ENCODE data around the gene ISL1. TPM values are rescaled to one million over a fixed set of nuclear protein-coding genes. Genes with fewer than 3 reads are reported as not detected.

Gene ISL1
- total and polyA plus RNA-seq, 2 of the 4 experiments (the other 2 are of a cell fraction): under 0.01 TPM; not detected in 1

DNA sequence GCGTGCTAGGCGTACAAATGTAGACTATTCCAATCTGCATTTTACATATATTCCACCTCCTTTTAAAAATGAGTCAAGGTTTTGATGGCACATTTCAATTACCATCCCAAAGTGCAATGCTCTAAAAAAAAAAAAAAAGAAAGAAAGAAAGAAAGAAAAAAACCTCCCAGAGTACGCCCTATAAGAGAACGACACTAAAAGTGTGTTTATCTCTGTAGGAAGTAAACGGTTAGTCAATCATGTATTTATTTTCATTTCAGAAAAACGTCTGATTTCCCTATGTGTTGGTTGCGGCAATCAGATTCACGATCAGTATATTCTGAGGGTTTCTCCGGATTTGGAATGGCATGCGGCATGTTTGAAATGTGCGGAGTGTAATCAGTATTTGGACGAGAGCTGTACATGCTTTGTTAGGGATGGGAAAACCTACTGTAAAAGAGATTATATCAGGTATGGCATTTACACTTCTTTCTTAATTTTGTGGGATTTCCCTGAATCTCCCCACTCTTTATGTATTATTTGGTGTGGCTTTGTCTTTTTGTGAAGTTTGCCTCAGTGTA lies 1.1 kb downstream of the ISL1 start:
- POLR2A ChIA-PET (ENCODE audit: unreplicated experiment): no interaction called here

More for the DNA sequence above, 1.1 kb downstream of the ISL1 start:
- Histone ChIP-seq H4K91ac (ENCODE audit: insufficient read depth, low read depth, low read length) (no peak overlapping the region), H2BK15ac (ENCODE audit: low read depth, low read length) (no peak overlapping the region), H4K8ac (ENCODE audit: low read depth in 2 of 2, low read length in 2 of 2) (no peak overlapping the region), H3K4me3 (ENCODE audit: insufficient read depth, low read depth, low read length) (no peak overlapping the region), H3K9me3 (ENCODE audit: control insufficient read depth, insufficient read depth, low read length) (no peaks in the 10 kb centered on the region), H3K4ac (ENCODE audit: low read depth, low read length) (no peak overlapping the region), H3K18ac (ENCODE audit: low read depth, low read length) (no peak overlapping the region), H3K4me2 (ENCODE audit: low read depth, low read length) (no peak overlapping the region), H3K56ac (ENCODE audit: extremely low read depth, insufficient read depth, low read length) (no peak overlapping the region), H3K9ac (ENCODE audit: low read depth, low read length) (no peak overlapping the region), H3K36me3 (ENCODE audit: control insufficient read depth, insufficient read depth, low read length) (no peaks in the 10 kb centered on the region), H3K27me3 (ENCODE audit: control insufficient read depth, insufficient read depth, low read length) (peaks cover 52% of the 10 kb centered on the region), H4K20me1 (ENCODE audit: insufficient read depth, low read length) (no peaks in the 10 kb centered on the region), H2BK120ac (ENCODE audit: low read depth, low read length) (no peak overlapping the region), H2AFZ (replicated peaks; ENCODE audit: low read length, poor library complexity) (no peak overlapping the region), H4K5ac (ENCODE audit: low read depth, low read length) (no peak overlapping the region), H3K79me1 (ENCODE audit: low read depth in 1 of 2, low read length in 2 of 2) (no peaks in the 10 kb centered on the region), H2AK5ac (ENCODE audit: low read depth, low read length) (no peak overlapping the region), H3K23ac (ENCODE audit: low read depth, low read length) (no peak overlapping the region), H2BK5ac (ENCODE audit: low read depth, low read length, poor library complexity, severe bottlenecking) (no peak overlapping the region), H2AK9ac (replicated peaks; ENCODE audit: low read depth, low read length, poor library complexity) (no peak overlapping the region), H3K14ac (replicated peaks; ENCODE audit: low read depth, low read length) (no peak overlapping the region), H3K9me1 (ENCODE audit: insufficient read depth, low read length) (no peaks in the 10 kb centered on the region), H3K27ac (ENCODE audit: insufficient read depth, low read length) (no peak overlapping the region), H2BK20ac (ENCODE audit: low read depth, low read length) (no peak overlapping the region), H3K4me1 (ENCODE audit: control insufficient read depth, insufficient read depth, low read length) (no peaks in the 10 kb centered on the region)
- in situ Hi-C loops (cut with MboI; ENCODE audit: low sequenced_read_pairs): loop anchor here (25.0 kb wide), 1 partner anchor 1278 kb away; no protein-coding TSS in a partner anchor
- DNase-seq (no peak), ATAC-seq (ENCODE audit: low read depth) (no peak)
- no peak for TF ChIP-seq RFX5 (IDR thresholded peaks at IDR 0.05; ENCODE audit: low read depth, low read length)
- TF ChIP-seq NFE2L2 (IDR thresholded peaks at IDR 0.05; ENCODE audit: low read depth, low read length): no peak
- no peak for TF ChIP-seq RCOR1 (IDR thresholded peaks at IDR 0.05; ENCODE audit: insufficient replicate concordance, low read length)
- TF ChIP-seq POLR2A (IDR thresholded peaks at IDR 0.05; ENCODE audit: low read depth, low read length): no peak
- TF ChIP-seq MAZ (IDR thresholded peaks at IDR 0.05; ENCODE audit: borderline replicate concordance, low read depth, low read length): no peak
- no peak for TF ChIP-seq MXI1 (IDR thresholded peaks at IDR 0.05; ENCODE audit: borderline replicate concordance, low read depth, low read length)
- no peak for TF ChIP-seq BHLHE40 (IDR thresholded peaks at IDR 0.05; ENCODE audit: low read depth, low read length)
- TF ChIP-seq, protein P1, sequence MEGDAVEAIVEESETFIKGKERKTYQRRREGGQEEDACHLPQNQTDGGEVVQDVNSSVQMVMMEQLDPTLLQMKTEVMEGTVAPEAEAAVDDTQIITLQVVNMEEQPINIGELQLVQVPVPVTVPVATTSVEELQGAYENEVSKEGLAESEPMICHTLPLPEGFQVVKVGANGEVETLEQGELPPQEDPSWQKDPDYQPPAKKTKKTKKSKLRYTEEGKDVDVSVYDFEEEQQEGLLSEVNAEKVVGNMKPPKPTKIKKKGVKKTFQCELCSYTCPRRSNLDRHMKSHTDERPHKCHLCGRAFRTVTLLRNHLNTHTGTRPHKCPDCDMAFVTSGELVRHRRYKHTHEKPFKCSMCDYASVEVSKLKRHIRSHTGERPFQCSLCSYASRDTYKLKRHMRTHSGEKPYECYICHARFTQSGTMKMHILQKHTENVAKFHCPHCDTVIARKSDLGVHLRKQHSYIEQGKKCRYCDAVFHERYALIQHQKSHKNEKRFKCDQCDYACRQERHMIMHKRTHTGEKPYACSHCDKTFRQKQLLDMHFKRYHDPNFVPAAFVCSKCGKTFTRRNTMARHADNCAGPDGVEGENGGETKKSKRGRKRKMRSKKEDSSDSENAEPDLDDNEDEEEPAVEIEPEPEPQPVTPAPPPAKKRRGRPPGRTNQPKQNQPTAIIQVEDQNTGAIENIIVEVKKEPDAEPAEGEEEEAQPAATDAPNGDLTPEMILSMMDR (conservative IDR thresholded peaks at IDR 0.05; ENCODE audit: low read depth, low read length): no peak
- TF ChIP-seq CEBPB (IDR thresholded peaks at IDR 0.05; ENCODE audit: low read depth, low read length): no peak
- TF ChIP-seq SMC3 (IDR thresholded peaks at IDR 0.05; ENCODE audit: low read depth, low read length): no peak
- no peak for TF ChIP-seq RAD21 (IDR thresholded peaks at IDR 0.05; ENCODE audit: low read length)
- no peak for TF ChIP-seq FOS (IDR thresholded peaks at IDR 0.05; ENCODE audit: low read depth, low read length)
- TF ChIP-seq, protein P2, sequence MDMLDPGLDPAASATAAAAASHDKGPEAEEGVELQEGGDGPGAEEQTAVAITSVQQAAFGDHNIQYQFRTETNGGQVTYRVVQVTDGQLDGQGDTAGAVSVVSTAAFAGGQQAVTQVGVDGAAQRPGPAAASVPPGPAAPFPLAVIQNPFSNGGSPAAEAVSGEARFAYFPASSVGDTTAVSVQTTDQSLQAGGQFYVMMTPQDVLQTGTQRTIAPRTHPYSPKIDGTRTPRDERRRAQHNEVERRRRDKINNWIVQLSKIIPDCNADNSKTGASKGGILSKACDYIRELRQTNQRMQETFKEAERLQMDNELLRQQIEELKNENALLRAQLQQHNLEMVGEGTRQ (IDR thresholded peaks at IDR 0.05; ENCODE audit: low read depth, low read length): no peak
- TF ChIP-seq CHD1 (IDR thresholded peaks at IDR 0.05; ENCODE audit: low read depth, low read length): no peak
- TF ChIP-seq, protein P3, sequence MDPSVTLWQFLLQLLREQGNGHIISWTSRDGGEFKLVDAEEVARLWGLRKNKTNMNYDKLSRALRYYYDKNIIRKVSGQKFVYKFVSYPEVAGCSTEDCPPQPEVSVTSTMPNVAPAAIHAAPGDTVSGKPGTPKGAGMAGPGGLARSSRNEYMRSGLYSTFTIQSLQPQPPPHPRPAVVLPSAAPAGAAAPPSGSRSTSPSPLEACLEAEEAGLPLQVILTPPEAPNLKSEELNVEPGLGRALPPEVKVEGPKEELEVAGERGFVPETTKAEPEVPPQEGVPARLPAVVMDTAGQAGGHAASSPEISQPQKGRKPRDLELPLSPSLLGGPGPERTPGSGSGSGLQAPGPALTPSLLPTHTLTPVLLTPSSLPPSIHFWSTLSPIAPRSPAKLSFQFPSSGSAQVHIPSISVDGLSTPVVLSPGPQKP (IDR thresholded peaks at IDR 0.05; ENCODE audit: borderline replicate concordance, low read depth, low read length): no peak
- no peak for TF ChIP-seq MAFK (IDR thresholded peaks at IDR 0.05; ENCODE audit: low read depth, low read length)
- dilution Hi-C loops (cut with HindIII; ENCODE audit: low sequenced_read_pairs, unreplicated experiment): no loop called here
- intact Hi-C loops (cut with micrococcal nuclease): no loop called here
- WGBS, 2 experiments (ENCODE audit: extremely low coverage in 2 of 2, insufficient read length in 1 of 2): no CpG with 5 or more reads among the region's 12 CpGs
- CTCF ChIA-PET: no interaction called here
- BruUV-seq (replicated peaks): no TSS peak
